Breast epithelium (tissue), 3 donors: ENCODE data around the gene PRIM2.

Experiments used
- POLR2A ChIP-seq: fragments of 450-650 bp; IDR thresholded peaks from one replicate; pipeline ENCODE4 v1.6.1; 2016; ENCODE audit warnings: antibody characterized with exemption, mild to moderate bottlenecking, moderate library complexity
- POLR2AphosphoS5 ChIP-seq, 3 donors: sonication (generic); formaldehyde crosslinking; IDR thresholded peaks; one replicate each; pipeline ENCODE4 v1.6.1; 2017; ENCODE audit warnings: antibody characterized with exemption in 3 of 3
- TF ChIP-seq, protein P1 (sequence below), 3 donors: fragments of 450-650 bp; IDR thresholded peaks; one replicate each; pipeline ENCODE4 v1.5.1; 2016 to 2017; ENCODE audit warnings: antibody characterized with exemption in 3 of 3, mild to moderate bottlenecking in 3 of 3, moderate library complexity in 3 of 3

GRCh38 chr6:57305761-57306160 lies 11.7 kb upstream of the PRIM2 start:
- no peak for TF ChIP-seq POLR2A
- TF ChIP-seq, protein P1, sequence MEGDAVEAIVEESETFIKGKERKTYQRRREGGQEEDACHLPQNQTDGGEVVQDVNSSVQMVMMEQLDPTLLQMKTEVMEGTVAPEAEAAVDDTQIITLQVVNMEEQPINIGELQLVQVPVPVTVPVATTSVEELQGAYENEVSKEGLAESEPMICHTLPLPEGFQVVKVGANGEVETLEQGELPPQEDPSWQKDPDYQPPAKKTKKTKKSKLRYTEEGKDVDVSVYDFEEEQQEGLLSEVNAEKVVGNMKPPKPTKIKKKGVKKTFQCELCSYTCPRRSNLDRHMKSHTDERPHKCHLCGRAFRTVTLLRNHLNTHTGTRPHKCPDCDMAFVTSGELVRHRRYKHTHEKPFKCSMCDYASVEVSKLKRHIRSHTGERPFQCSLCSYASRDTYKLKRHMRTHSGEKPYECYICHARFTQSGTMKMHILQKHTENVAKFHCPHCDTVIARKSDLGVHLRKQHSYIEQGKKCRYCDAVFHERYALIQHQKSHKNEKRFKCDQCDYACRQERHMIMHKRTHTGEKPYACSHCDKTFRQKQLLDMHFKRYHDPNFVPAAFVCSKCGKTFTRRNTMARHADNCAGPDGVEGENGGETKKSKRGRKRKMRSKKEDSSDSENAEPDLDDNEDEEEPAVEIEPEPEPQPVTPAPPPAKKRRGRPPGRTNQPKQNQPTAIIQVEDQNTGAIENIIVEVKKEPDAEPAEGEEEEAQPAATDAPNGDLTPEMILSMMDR (IDR thresholded peaks at IDR 0.05): no peak
- no peak for TF ChIP-seq POLR2AphosphoS5 (IDR thresholded peaks at IDR 0.05)
